GM12875 (cell line): ENCODE measurements around the gene CTBS.
"Not testable (repeated sequence)": the region's sequence is repeated elsewhere in the genome, so short reads cannot be mapped to it uniquely, and the experiment has no call there.

ENCODE experiments used
- H3K4me3 ChIP-seq: one replicate; pipeline ENCODE4 v1.5.1; 2011; ENCODE audit warnings: low read depth, low read length, control low read depth
- TF ChIP-seq, protein P1 (sequence below): IDR thresholded peaks from 2 replicates; pipeline ENCODE4 v1.5.1; 2011; ENCODE audit warnings: low read depth, mild to moderate bottlenecking, control low read depth, inconsistent platforms, low read length, moderate library complexity, borderline replicate concordance; ENCODE audit not compliant: insufficient read depth

Gene CTBS

DNA sequence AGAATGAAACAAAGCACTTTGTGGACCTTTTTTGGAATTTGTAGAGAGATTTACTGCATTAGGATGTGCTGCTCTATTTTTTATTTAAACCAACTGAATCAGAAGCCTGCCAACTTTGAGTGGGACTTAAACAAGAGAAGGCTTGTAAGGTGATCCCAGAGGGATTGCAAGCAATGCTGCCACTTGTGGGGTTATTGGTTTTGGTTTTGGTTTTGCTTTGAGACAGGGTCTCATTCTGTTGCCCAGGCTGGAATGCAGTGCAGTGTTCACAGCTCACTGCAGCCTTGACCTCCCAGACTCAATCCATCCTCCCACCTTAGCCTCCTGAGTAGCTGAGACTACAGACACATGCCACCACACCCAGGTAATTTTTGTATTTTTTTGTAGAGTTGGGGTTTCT, 35.6 kb downstream of the CTBS start:
- H3K4me3 ChIP-seq = no peak overlapping the region
- TF ChIP-seq, protein P1, sequence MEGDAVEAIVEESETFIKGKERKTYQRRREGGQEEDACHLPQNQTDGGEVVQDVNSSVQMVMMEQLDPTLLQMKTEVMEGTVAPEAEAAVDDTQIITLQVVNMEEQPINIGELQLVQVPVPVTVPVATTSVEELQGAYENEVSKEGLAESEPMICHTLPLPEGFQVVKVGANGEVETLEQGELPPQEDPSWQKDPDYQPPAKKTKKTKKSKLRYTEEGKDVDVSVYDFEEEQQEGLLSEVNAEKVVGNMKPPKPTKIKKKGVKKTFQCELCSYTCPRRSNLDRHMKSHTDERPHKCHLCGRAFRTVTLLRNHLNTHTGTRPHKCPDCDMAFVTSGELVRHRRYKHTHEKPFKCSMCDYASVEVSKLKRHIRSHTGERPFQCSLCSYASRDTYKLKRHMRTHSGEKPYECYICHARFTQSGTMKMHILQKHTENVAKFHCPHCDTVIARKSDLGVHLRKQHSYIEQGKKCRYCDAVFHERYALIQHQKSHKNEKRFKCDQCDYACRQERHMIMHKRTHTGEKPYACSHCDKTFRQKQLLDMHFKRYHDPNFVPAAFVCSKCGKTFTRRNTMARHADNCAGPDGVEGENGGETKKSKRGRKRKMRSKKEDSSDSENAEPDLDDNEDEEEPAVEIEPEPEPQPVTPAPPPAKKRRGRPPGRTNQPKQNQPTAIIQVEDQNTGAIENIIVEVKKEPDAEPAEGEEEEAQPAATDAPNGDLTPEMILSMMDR = no peak

DNA sequence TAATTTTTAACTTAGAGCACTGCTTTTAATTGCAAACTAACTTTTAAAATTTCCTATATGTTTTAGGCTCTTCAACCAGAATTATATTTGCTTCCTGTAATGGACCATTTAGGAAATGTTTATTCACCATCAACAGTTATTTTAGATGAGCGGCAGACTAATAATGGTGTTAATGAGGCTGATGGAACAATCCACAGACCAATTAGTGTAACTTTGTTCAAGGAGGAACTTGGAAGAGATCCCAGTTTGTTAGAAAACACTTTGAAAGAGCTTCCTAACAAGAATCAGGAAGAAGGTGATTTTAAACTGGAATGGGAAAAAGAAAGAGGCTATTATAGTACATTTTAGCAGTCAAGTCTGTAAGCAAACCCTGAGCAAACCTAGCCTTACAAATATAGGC, 48.5 kb downstream of the CTBS start:
- no peak overlapping the region for H3K4me3 ChIP-seq
- TF ChIP-seq, protein P1 = no peak

GRCh38 chr1:84524590-84524989, 49.6 kb downstream of the CTBS start:
- TF ChIP-seq, protein P1 = no peak
- no peak overlapping the region for H3K4me3 ChIP-seq

DNA sequence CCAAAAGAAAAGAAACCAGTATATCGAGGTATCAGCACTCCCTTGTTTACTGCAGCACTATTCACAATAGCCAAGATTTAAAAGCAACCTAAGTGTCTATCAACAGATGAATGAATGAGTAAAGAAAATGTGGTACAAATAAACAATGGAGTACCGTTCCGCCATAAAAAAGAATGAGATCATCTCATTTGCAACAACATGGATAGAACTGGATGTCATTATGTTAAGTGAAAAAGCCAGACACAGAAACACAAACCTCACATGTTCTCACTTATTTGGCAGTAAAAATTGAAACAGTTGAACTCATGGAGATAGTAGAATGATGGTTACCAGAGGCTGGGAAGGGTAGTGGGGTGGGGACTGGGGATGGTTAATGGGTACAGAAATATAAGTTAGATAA, 63.6 kb downstream of the CTBS start:
- TF ChIP-seq, protein P1 = no peak
- H3K4me3 ChIP-seq = no peak overlapping the region

DNA sequence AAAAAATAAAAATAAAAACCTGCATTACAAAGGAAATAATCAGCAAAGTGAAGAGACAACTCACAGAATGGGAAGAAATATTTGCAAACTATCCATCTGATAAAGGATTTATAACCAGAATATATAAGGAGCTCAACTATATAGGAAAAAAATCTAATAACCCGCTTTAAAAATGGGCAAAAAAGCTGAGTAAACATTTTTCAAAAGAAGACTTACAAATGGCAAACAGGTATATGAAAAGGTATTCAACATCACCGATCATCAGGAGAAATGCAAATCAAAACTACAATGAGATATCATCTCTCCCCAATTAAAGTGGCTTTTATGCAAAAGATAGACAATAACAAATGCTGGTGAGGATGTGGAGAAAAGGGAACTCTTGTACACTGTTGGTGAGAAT, 64.1 kb downstream of the CTBS start:
- H3K4me3 ChIP-seq = no peak overlapping the region
- TF ChIP-seq, protein P1 = no peak

GRCh38 chr1:84509029-84509428, 65.2 kb downstream of the CTBS start:
- no peak overlapping the region for H3K4me3 ChIP-seq
- TF ChIP-seq, protein P1 = no peak

- TF ChIP-seq, protein P1 = no peak
- H3K4me3 ChIP-seq = no peak overlapping the region
Observed at GRCh38 chr1:84508510-84508909, 65.7 kb downstream of the CTBS start.

DNA sequence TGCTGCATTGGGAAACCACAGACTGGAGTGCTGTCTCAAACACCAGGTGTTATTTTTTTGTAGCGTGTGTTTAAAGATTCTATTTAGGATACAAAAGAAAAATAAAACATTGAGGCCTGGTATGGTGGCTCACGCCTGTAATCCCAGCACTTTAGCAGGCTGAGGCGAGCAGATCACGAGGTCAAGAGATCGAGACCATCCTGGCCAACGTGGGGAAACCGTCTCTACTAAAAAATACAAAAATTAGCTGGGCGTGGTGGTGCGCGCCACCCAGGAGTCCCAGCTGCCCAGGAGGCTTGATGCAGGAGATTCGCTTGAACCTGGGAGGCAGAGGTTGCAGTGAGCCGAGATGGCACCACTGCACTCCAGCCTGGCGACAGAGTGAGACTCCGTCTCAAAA, 66.4 kb downstream of the CTBS start:
- not testable (repeated sequence) for H3K4me3 ChIP-seq
